HUES6 (cell line): ENCODE results near the gene NINJ2.
"Not testable (repeated sequence)": the region's sequence is repeated elsewhere in the genome, so short reads cannot be mapped to it uniquely, and the experiment has no call there.

Experiments
- H3K27ac ChIP-seq: 2 replicates; pipeline ENCODE4 v1.7.0; 2013; ENCODE audit warnings: low read depth, mild to moderate bottlenecking, low read length, inconsistent platforms
- H3K27me3 ChIP-seq: 2 replicates; pipeline ENCODE4 v1.6.1; 2013; ENCODE audit warnings: low read length; ENCODE audit not compliant: control insufficient read depth, insufficient read depth
- H3K36me3 ChIP-seq: 2 replicates; pipeline ENCODE4 v1.6.1; 2013; ENCODE audit warnings: low read length; ENCODE audit not compliant: control insufficient read depth, insufficient read depth
- H3K4me1 ChIP-seq: 2 replicates; pipeline ENCODE4 v1.6.1; 2013; ENCODE audit warnings: low read length; ENCODE audit not compliant: control insufficient read depth, insufficient read depth
- H3K4me3 ChIP-seq: 2 replicates; pipeline ENCODE4 v1.5.1; 2013; ENCODE audit warnings: low read depth, low read length
- H3K9ac ChIP-seq: one replicate; pipeline ENCODE4 v1.6.1; 2013; ENCODE audit warnings: mild to moderate bottlenecking, low read length
- H3K9me3 ChIP-seq: 2 replicates; pipeline ENCODE4 v1.6.1; 2013; ENCODE audit warnings: low read depth, low read length; ENCODE audit not compliant: control insufficient read depth, insufficient read depth

Gene NINJ2

GRCh38 chr12:646442-647384 is 16.5 kb downstream of the NINJ2 start:
- Histone ChIP-seq H3K9me3 (no peaks in the 10 kb centered on the region; the same call in 1 of the 2 replicates), H3K36me3 (no peaks in the 10 kb centered on the region), H3K27me3 (no peaks in the 10 kb centered on the region), H3K4me3 (no peak overlapping the region), H3K4me1 (peaks cover 20% of the 10 kb centered on the region), H3K27ac (no peak overlapping the region), H3K9ac (no peak overlapping the region)

GRCh38 chr12:645563-646071 is 17.6 kb downstream of the NINJ2 start:
- H3K9me3 ChIP-seq = no peaks in the 10 kb centered on the region
- peaks cover 20% of the 10 kb centered on the region for H3K4me1 ChIP-seq
- H3K4me3 ChIP-seq = no peak overlapping the region
- no peak overlapping the region for H3K27ac ChIP-seq
- no peak overlapping the region for H3K9ac ChIP-seq
- H3K27me3 ChIP-seq = no peaks in the 10 kb centered on the region
- no peaks in the 10 kb centered on the region for H3K36me3 ChIP-seq

- no peaks in the 10 kb centered on the region for H3K9me3 ChIP-seq
- no peak overlapping the region for H3K27ac ChIP-seq
- no peaks in the 10 kb centered on the region for H3K36me3 ChIP-seq
- no peak overlapping the region for H3K9ac ChIP-seq
- peaks cover 20% of the 10 kb centered on the region for H3K4me1 ChIP-seq
- no peak overlapping the region for H3K4me3 ChIP-seq
- no peaks in the 10 kb centered on the region for H3K27me3 ChIP-seq
Observed at GRCh38 chr12:644818-645552, 18.3 kb downstream of the NINJ2 start.

DNA sequence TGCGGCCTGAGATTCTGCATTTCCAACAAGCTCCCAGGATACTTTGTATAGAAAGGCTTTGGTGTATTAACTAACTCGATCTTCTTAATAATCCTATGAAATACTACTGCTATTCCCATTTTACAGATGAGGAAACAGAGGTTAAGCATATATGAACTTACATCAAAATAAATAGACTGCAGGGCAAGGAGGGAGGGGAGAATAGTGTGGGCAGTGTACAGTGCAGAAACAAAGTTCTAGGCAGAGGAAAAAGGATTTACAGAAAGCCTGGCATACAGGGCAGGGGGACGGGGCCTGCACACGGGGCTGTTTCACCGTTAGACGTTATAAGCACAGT is 19.0 kb downstream of the NINJ2 start:
- Histone ChIP-seq H3K9me3 (no peaks in the 10 kb centered on the region), H3K4me1 (peaks cover 20% of the 10 kb centered on the region), H3K4me3 (no peak overlapping the region), H3K36me3 (no peaks in the 10 kb centered on the region), H3K9ac (no peak overlapping the region), H3K27ac (no peak overlapping the region), H3K27me3 (no peaks in the 10 kb centered on the region)

DNA sequence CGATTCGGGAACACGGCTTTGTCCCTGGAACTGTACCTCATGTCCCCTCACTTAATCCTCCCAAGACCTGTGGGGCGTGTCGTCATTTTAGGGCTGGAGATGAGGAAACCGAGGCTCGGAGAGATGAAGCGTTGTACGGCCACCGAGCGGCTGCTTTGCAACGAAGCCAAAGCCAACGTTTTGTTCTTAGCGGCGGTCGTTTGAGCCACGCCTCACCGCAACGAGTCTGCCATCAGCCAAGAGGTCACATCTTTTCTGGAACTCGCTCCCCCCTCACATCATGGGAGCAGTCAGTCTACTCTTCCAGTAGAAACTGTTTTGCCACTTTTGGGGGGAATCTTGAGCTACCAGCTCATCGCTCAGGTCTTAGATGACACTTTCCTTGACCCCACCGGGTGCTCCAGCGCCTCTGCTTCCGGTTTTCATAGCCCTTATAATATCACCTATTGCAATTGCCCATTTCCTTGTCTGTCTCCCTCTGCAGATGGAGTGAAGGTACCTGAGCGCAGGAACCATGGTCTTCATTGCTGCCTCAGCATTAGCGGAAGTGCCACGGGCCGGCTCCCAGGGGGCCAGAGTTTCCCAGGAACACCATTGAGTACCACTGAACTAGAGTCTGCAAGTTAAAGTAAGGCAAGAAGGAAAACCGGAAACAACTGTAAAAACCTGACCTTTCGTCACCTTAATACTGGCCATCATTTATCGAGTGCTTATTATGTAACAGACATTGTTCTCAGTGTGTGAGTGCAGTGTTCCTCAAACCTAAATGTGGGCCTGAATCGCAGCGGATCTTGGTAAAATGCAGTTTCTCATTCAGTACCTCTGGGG is 19.6 kb downstream of the NINJ2 start:
- Histone ChIP-seq H3K4me3 (peak overlapping the region; percentile 80), H3K27ac (peak overlapping the region; percentile 95; the same call in 1 of the 2 replicates), H3K4me1 (peaks cover 20% of the 10 kb centered on the region), H3K9ac (peak overlapping the region; percentile 92), H3K27me3 (no peaks in the 10 kb centered on the region), H3K36me3 (no peaks in the 10 kb centered on the region), H3K9me3 (no peaks in the 10 kb centered on the region)

DNA sequence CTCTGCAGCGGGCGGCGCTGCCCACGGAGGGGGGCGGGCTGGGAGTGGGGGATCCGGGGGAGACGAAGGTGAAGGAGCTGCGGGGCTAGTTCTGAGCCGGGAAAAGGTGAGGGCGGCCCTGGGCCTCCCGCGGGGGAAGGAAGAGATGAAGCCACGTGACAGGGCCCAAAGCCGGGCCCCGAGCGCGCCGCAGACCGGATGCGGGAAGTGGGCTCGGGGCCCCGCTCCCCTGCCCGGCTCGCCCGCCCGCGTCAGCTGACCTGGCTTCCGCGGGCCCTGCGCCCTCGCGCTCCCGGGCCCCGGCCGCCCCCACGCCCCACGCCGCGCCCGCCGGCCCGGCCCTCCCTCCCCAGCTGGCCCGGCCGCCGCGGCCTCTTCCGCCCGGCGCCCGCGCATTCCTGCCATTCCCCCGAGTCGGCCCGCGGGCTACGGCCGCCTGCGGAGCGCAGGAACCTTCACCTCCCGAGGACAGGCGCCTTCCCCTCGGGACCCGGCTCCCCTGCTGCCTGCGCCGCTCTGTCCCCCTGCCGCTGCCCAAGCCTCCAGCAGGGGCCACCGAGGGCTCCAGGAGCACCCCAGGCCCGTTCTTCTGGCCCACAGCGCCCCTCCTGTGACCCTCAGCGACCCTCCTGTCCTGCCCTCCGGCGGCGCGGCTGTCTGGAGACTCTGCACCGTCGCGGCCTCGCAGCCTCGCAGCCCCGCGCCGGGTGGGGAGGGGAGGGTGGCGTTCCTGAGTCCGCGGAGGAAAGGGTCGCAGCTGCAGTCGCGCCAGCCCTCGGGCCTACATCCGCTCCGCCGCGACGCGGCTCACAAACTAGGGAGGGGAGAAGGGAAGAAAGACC is 20.4 kb downstream of the NINJ2 start:
- peak overlapping the region; percentile 95; the same call in 1 of the 2 replicates for H3K27ac ChIP-seq

DNA sequence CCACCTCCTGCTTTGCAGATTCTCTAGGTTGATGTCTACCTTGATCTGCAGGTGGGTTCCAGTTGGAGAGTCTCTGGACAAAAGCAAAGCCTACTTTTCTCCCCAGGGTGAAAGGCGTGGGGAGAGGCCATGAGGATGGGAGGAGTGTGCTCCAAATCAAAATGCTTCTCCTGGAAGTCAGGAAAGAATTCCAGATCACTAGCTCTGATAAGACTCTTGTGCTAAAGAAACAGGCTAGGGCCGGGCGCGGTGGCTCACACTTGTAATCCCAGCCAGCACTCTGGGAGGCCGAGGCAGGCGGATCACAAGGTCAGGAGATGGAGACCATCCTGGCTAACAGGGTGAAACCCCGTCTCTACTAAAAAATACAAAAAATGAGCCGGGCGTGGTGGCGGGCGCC is 21.9 kb downstream of the NINJ2 start:
- H3K9me3 ChIP-seq, H3K27ac ChIP-seq, H3K36me3 ChIP-seq, H3K4me3 ChIP-seq, H3K9ac ChIP-seq, H3K27me3 ChIP-seq: not testable (repeated sequence)
- H3K4me1 ChIP-seq = peaks cover 20% of the 10 kb centered on the region

More for the DNA sequence above, 20.4 kb downstream of the NINJ2 start:
- Histone ChIP-seq H3K27me3 (no peaks in the 10 kb centered on the region), H3K36me3 (no peaks in the 10 kb centered on the region), H3K9me3 (no peaks in the 10 kb centered on the region), H3K4me3 (peak overlapping the region; percentile 80), H3K4me1 (peaks cover 20% of the 10 kb centered on the region), H3K9ac (peak overlapping the region; percentile 92)

DNA sequence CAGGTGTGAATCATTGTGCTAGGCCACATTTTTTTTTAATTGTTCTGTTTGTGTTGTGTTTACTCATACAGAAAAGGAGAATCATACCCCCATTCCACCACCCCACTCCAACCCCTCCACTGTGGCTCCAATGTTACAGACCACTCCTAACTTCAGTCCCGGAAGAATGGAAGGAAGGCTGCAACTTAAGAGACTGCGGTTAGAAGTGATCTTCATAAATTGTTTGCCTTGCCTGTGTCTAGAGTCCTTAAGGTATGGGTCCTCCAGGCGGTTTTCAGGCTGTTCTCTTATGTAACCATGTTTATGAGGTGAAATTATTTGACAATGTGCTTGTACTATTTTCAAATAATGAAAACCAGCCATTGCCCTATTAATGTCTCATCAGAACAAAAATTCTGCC is 22.5 kb downstream of the NINJ2 start:
- no peak overlapping the region for H3K27ac ChIP-seq
- H3K36me3 ChIP-seq = no peaks in the 10 kb centered on the region
- H3K9ac ChIP-seq = no peak overlapping the region
- peaks cover 20% of the 10 kb centered on the region for H3K4me1 ChIP-seq
- H3K4me3 ChIP-seq = no peak overlapping the region
- H3K9me3 ChIP-seq = no peaks in the 10 kb centered on the region
- H3K27me3 ChIP-seq = no peaks in the 10 kb centered on the region

DNA sequence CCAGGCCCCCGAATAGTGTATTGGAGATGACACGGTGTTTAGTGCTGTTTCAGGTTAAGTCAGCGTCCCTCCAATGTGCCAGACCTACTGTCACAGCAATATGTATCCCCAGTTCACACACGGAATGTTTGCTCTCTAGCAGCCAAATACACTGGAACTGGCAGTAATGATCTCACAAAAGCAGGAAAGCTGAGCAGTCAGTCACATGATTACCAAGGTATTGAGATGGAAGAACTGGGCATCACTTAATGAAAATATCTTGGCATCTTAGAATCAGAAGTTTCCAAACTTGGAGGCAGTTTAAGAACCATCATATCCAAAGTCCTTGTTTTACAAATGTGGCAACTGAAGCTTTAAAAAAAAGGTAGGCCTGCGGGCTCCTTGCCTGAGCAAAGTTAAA is 23.3 kb downstream of the NINJ2 start:
- H3K4me3 ChIP-seq = no peak overlapping the region

GRCh38 chr12:639566-639965 is 23.7 kb downstream of the NINJ2 start:
- Histone ChIP-seq H3K27ac (no peak overlapping the region), H3K27me3 (no peaks in the 10 kb centered on the region), H3K4me3 (no peak overlapping the region), H3K9me3 (no peaks in the 10 kb centered on the region), H3K36me3 (no peaks in the 10 kb centered on the region), H3K4me1 (peaks cover 11% of the 10 kb centered on the region), H3K9ac (no peak overlapping the region)

More for the DNA sequence above, 23.3 kb downstream of the NINJ2 start:
- Histone ChIP-seq H3K9ac (no peak overlapping the region), H3K36me3 (no peaks in the 10 kb centered on the region), H3K9me3 (no peaks in the 10 kb centered on the region), H3K4me1 (peaks cover 13% of the 10 kb centered on the region), H3K27me3 (no peaks in the 10 kb centered on the region), H3K27ac (no peak overlapping the region)
